Measurements from ENCODE around the gene CLVS2. TPM values are rescaled to one million over a fixed set of nuclear protein-coding genes. Genes with fewer than 3 reads are reported as not detected.

CLVS2 gene
- polyA plus RNA-seq, 2 of the 4 experiments (the other 2 are of a cell fraction), result 0.01 to 0.04 TPM

GRCh38 chr6:122977180-122977579 lies 18.9 kb upstream of the CLVS2 start:
- Histone ChIP-seq H3K4me2 (no peak overlapping the region), H3K4me3 (no peak overlapping the region), H3K27ac (no peak overlapping the region), H3K4me1 (no peaks in the 10 kb centered on the region), H3K9me3 (no peaks in the 10 kb centered on the region)
- TF ChIP-seq MAFK (IDR thresholded peaks at IDR 0.05; ENCODE audit: partially characterized antibody), result peak; percentile 52
- no peak for TF ChIP-seq CBX2 (IDR thresholded peaks at IDR 0.05; ENCODE audit: borderline replicate concordance, low read depth)
- CTCF ChIA-PET, result no interaction called here
- DNase-seq (ENCODE audit: low read depth in 1 of 2, low spot score in 1 of 2), result no peak
- no peak for FAIRE-seq
- WGBS (ENCODE audit: missing lambda C conversion rate), result 11% methylated on average over 3 of the region's 4 CpGs
- POLR2A ChIA-PET, result no interaction called here
- no peak for ATAC-seq

GRCh38 chr6:122984393-122984792 lies 11.6 kb upstream of the CLVS2 start:
- H3K9me3 ChIP-seq, result no peaks in the 10 kb centered on the region
- TF ChIP-seq KDM1A (IDR thresholded peaks at IDR 0.05; ENCODE audit: low read depth) (no peak), REST (IDR thresholded peaks at IDR 0.05) (no peak), RNF2 (IDR thresholded peaks at IDR 0.05; ENCODE audit: borderline replicate concordance, low read depth) (no peak), ZC3H11A (IDR thresholded peaks at IDR 0.05) (no peak), ZNF302 (CRISPR knock-in tag; IDR thresholded peaks at IDR 0.05) (no peak), EHF (CRISPR knock-in tag; IDR thresholded peaks at IDR 0.05) (no peak), CEBPB (IDR thresholded peaks at IDR 0.05) (no peak), POLR2A (IDR thresholded peaks at IDR 0.05; ENCODE audit: low read length) (no peak), EP300 (IDR thresholded peaks at IDR 0.05) (no peak), E2F6 (IDR thresholded peaks at IDR 0.05; ENCODE audit: borderline replicate concordance, low read depth) (no peak), NPAS2 (CRISPR knock-in tag; IDR thresholded peaks at IDR 0.05; ENCODE audit: borderline replicate concordance) (no peak), HOXA7 (CRISPR knock-in tag; IDR thresholded peaks at IDR 0.05) (no peak), USF2 (IDR thresholded peaks at IDR 0.05) (no peak), GATA3 (IDR thresholded peaks at IDR 0.05; ENCODE audit: borderline replicate concordance) (no peak), PHF8 (IDR thresholded peaks at IDR 0.05; ENCODE audit: borderline replicate concordance, low read depth) (no peak), NFE2L2 (conservative IDR thresholded peaks at IDR 0.05; ENCODE audit: low read length) (no peak), BHLHE40 (IDR thresholded peaks at IDR 0.05; ENCODE audit: low read depth, low read length) (no peak)
- ATAC-seq (no peak), FAIRE-seq (no peak), DNase-seq (ENCODE audit: low read depth in 1 of 2, low spot score in 1 of 2) (no peak)
- no peak overlapping the region for H3K4me3 ChIP-seq
- ChIA-PET POLR2A (no interaction called here), CTCF (no interaction called here)
- H3K27ac ChIP-seq, result no peak overlapping the region
- WGBS (ENCODE audit: missing lambda C conversion rate), result 20% methylated on average over 2 of the region's 2 CpGs
- H3K4me1 ChIP-seq, result no peaks in the 10 kb centered on the region
- H3K4me2 ChIP-seq, result no peak overlapping the region

GRCh38 chr6:122994256-122994655 lies 1.8 kb upstream of the CLVS2 start:
- DNase-seq (ENCODE audit: low read depth in 1 of 2, low spot score in 1 of 2), result no peak
- Histone ChIP-seq H3K4me1 (no peaks in the 10 kb centered on the region), H3K4me2 (no peak overlapping the region), H3K27ac (no peak overlapping the region), H3K4me3 (no peak overlapping the region), H3K9me3 (no peaks in the 10 kb centered on the region)
- ATAC-seq, result no peak
- ChIA-PET POLR2A (no interaction called here), CTCF (no interaction called here)
- no peak for FAIRE-seq
- 71% methylated on average over 3 of the region's 3 CpGs for WGBS (ENCODE audit: missing lambda C conversion rate)
- TF ChIP-seq MAX (IDR thresholded peaks at IDR 0.05) (no peak), HOXB5 (CRISPR knock-in tag; IDR thresholded peaks at IDR 0.05) (no peak), BCL3 (IDR thresholded peaks at IDR 0.05) (no peak), NPAS2 (CRISPR knock-in tag; IDR thresholded peaks at IDR 0.05; ENCODE audit: borderline replicate concordance) (no peak), PHF8 (IDR thresholded peaks at IDR 0.05; ENCODE audit: borderline replicate concordance, low read depth) (no peak), JUN (IDR thresholded peaks at IDR 0.05) (no peak), RNF2 (IDR thresholded peaks at IDR 0.05; ENCODE audit: borderline replicate concordance, low read depth) (no peak)

All from A549 (cell line).